NCI-H2107 treated with DMSO at 0.1 percent for 48 hours (cell line): Measurements from ENCODE around the gene IL3.

Experiments
- DNase-seq: peaks from one replicate; lab custom pipeline; 2025; ENCODE audit not compliant: unreplicated experiment; lab: John Stamatoyannopoulos, UW

IL3 gene

DNA sequence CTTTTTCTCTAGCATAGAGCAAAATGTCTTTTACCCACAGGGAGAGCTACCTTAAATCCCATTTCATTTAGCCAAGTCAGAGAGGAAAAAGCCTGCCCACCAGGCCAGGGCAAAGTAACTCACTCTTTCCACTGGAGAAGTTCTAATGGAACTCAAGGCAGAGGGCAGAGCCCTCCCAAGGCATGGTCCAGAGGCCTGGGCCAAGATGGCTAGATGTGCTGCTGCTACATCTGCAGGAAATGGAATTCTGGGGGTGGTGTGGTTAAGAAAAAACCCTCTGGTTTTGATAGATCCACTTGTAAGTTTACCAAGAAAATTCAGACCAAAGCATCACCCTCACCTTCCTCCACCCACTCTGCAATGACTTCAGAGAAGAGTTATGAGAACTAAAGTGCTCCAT, 50.5 kb downstream of the IL3 start:
- no peak for DNase-seq

DNA sequence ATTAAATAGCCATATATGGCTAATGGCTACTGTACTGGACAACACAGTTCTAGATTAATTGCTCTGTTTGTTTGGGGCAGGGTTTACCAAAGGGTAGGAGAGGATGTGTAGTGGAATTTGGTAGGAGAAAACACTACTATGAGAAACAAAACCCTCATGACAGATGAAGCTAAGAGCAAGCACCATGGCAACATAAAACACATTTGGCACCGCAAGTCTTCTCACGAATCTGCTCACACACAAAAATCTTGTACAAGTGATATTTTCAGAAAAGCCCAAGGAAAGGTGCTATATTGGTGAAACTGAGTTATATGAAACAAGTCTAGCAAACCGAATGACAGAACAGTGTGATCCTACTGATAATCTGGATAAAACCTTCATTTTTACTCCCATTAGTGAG, 51.7 kb downstream of the IL3 start:
- DNase-seq: no peak
